Activated CD8-positive, alpha-beta memory T cell treated with anti-CD3 and anti-CD28 coated beads, Interleukin-2, amount 50 U/mL, for 4 hours (primary cell): Measurements from ENCODE around the gene RHBDD1.
A peak's percentile ranks its signal among the peaks of the same experiment; 100 is the strongest.
"Not testable (repeated sequence)": the region's sequence is repeated elsewhere in the genome, so short reads cannot be mapped to it uniquely, and the experiment has no call there.

Experiments
- DNase-seq: peaks from one replicate; pipeline ENCODE4 v3.0.0-alpha.2; 2020

The RHBDD1 gene

GRCh38 chr2:226799976-226800940 lies 35.6 kb upstream of the RHBDD1 start:
- no peak for DNase-seq

- peak; percentile 85 for DNase-seq
Measured at GRCh38 chr2:226800941-226801784, 34.7 kb upstream of the RHBDD1 start.

DNA sequence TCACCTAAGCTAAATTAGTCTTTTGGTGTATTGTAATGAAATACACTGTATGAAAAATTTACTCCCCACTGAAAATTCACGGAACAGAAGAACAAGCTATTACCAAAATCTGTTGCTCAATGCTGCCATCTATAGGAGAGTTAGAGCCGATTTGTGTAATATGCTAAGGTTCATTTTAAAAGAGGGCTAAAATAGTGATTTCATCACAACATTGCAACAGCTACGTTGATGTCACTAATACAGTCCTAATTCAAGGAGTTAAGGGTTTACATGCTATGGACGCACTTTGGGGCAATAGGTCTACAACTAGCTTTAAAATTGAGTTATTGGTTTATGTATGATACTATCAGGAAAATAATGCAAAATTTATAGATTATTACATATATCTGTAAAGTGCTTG lies 33.3 kb upstream of the RHBDD1 start:
- DNase-seq, result no peak

GRCh38 chr2:226803410-226803809 lies 32.4 kb upstream of the RHBDD1 start:
- no peak for DNase-seq

- no peak for DNase-seq
Measured at GRCh38 chr2:226813148-226813701, 22.6 kb upstream of the RHBDD1 start.

DNA sequence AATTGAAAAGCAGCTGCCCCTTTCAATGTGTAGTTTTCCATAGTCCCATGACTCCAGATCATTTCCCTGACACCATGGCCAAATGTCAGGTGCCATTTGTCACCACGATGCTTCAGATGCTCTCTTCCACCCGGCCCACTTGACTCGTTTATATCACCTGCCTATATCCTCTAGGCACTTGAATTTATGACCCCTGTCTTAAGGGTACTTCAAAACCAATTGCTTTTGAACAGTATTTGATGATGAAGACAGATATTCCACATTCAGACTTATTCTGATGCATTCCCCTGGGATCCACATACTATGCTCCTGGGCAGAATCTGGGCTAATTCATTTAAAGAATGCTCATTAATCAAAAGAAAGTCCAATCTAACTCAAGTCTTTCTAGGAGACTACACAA lies 16.9 kb upstream of the RHBDD1 start:
- no peak for DNase-seq

- no peak for DNase-seq
Measured at GRCh38 chr2:226825056-226825455, 10.8 kb upstream of the RHBDD1 start.

- DNase-seq, result no peak
Measured at GRCh38 chr2:226828191-226828590, 7.7 kb upstream of the RHBDD1 start.

- no peak for DNase-seq
Measured at GRCh38 chr2:226829721-226830631, 5.9 kb upstream of the RHBDD1 start.

- no peak for DNase-seq
Measured at GRCh38 chr2:226831266-226831665, 4.6 kb upstream of the RHBDD1 start.

DNA sequence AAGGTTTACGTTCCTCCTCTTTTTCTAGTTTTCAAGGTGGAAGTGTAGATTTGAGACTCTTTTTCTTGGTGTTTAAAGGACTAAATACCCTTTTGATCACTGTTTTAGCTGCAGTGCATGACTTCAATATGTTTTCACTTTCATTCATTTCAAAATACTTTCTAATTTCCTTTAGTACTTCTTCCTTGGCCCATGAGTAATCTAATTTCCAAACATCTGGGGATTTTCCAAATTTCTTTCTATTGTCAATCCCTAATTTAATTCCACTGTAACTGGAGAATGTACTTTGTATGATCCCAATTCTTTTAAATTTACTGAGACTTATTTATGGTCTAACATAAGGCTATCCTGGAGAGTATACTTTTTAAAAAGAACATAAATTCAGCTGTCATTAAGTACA lies 3.8 kb upstream of the RHBDD1 start:
- no peak for DNase-seq

DNA sequence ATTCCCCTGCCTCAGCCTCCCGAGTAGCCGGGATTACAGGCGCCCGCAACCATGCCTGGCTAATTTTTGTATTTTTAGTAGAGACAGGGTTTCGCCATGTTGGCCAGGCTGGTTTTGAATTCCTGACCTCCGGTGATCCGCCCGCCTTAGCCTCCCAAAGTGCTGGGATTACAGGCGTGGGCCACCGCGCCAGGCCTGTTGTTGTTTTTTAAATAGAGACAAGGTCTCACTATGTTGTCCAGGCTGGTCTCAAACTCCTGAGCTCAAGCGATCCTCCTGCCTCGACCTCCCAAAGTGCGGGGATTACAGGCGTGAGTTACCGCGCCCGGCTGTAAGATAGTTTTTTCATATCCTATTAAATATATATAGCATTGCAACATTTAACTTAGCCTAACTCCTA lies 974 bp upstream of the RHBDD1 start:
- not testable (repeated sequence) for DNase-seq

GRCh38 chr2:226835420-226835795 lies 446 bp upstream of the RHBDD1 start:
- no peak for DNase-seq

DNA sequence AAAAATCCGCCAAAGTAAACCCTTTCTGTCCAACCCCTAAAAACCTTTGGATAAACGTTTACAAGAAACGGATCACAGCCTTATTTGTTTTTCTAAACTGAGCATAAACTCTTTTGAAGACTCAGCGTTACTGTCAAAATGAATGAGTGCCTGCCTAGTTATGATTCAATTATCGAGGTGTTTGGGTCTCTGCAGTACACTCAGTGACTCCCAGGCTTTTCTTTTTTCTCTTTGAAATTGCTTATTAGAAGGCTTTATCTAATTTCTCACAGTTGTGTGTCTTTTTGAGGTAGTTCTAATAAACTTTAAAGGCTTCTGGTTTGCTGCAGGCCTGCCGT lies 663 bp downstream of the RHBDD1 start:
- no peak for DNase-seq

- DNase-seq, result no peak
Measured at GRCh38 chr2:226837334-226837733, 1.5 kb downstream of the RHBDD1 start.

DNA sequence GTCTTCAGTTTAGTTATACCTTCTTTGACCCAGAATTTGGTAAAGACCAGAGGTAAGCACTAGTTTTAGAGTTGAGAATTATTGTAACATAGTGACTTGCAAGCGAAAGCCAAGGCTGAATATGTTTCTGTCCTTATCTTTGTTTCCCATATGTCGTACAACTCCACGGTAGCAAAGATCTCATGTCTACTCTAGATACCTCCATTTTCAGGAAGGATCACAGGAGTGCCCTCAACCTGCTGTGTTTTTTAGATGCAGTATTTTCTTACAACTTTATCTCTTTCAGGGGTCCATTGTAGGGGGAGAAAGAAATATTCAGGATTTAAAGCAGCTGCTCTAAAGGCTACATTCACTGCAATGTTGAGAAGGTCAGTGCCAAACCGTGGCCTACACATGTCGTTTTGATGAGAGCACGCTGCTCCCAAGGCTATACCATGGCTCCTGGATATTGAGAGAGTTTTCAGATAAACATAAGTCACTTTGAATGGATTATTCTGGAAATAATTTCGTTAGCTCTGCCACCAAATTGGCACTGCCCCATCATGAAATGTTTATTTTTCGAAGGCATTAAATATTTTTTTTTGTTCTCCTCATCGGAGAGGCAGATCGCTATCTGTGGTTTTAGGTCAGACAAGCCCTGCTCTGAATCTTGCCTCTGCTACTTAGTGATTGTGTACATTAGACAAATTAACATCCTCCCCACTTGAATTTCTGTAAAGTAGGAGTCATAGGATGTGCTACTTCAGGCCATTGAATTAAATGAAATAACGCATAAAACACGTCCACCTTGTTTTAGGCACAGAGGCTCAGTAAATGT lies 2.1 kb downstream of the RHBDD1 start:
- DNase-seq, result no peak

- no peak for DNase-seq
Measured at GRCh38 chr2:226838722-226839121, 2.9 kb downstream of the RHBDD1 start.

GRCh38 chr2:226839161-226839560 lies 3.3 kb downstream of the RHBDD1 start:
- no peak for DNase-seq

DNA sequence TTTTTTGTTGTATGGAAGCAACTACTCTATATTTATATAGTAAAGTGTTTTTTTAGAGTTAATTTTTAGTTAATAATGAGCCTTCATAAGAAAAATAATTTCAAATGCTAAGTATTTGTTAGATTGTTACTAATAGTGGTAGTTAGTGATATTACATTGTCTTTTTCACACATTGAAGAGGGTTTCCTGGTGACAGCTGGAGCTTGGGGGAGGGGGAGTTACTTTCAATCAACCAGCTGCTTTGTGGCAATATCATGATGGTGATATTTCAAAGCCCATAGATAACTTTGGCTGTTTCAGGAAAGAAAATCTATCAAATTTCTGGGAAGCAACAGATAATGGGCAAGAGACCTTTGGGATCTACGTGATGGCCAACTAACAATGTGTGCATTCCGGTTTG lies 4.1 kb downstream of the RHBDD1 start:
- no peak for DNase-seq

- not testable (repeated sequence) for DNase-seq
Measured at GRCh38 chr2:226843001-226843400, 7.1 kb downstream of the RHBDD1 start.

DNA sequence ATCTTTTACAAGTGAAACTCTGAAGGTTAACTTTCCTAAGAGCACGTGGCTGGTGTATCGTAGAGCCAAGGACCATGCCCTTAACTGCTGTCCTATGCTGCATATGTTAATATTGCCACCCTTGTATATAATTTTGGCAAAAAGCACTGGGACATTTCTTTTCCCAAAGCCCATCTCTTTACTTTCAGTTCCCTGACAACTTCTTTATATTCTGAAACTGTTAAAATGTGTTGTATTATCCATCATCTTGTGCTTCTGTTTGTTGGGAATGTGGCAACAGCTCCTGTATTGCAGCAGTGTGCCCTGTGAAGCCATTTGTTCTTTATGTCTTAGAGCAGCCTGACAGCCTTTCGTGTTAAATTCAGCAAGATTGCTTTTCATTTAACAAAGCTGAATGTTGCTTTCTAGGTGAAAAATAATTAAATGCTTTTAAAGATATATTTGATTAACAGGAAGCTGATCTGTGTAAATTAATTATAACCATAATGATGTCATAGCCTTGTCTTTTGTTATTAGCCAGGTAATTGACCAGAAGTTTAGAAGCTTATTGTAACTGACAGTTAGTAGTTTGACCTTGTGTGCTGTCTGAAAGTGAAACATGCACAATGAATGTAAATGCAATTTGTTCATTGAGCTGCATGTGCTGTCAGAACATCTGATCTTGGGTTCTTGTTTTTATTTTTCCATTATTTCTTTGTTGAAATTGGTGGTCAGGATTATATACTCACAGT lies 9.7 kb downstream of the RHBDD1 start:
- DNase-seq, result no peak
